ENCODE data around the gene ZXDC. TPM values are rescaled to one million over a fixed set of nuclear protein-coding genes. Genes with fewer than 3 reads are reported as not detected.

The ZXDC gene
- polyA plus RNA-seq, 3 donors: 29.9 to 34.0 (median 31.6) TPM

DNA sequence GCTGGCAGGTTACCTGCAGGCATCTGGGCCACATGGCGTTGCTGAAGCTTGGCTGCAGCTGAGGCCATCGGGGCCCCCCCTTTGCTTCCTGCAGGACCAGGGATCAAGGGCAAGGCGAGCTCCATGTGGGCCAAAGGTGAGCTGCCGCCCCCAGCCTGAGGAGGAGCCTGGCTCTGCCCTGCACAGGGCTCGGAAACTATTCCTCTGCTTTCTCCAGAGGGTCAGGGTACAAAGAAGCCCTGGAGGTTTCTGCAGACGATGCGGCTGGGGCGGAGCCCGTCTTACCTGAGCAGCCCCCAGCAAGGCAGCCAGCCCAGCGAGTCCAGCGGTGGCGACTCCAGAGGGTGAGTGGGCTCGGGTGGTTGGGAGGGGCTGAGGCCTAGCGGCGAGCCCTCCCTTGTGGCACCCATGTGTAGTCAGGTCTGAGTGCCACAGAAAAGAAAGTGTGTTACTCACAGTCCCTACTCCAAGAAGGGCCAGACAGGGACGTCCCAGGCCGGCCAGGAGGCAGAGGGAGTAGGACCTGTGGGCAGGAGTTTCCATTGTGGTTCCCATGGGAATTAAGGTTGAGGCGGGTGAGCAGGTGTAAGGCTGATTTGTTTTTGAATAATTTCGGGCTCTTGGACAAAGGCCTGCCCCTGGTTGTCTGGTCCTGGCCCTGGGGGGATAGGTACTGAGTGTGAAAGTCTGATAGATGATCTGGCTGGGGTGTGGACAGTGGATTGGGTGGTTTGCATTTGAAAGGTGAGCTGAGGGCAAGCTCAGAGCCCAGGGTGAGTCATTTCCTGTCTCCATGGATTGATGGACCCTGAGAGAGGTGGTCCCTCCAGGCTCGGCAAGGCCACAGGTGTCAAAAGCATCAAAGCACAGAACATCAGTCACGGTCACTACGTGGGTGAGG lies 55.6 kb downstream of the ZXDC start:
- no peak for DNase-seq (ENCODE audit: low read depth in 3 of 3, low spot score in 2 of 3)

DNA sequence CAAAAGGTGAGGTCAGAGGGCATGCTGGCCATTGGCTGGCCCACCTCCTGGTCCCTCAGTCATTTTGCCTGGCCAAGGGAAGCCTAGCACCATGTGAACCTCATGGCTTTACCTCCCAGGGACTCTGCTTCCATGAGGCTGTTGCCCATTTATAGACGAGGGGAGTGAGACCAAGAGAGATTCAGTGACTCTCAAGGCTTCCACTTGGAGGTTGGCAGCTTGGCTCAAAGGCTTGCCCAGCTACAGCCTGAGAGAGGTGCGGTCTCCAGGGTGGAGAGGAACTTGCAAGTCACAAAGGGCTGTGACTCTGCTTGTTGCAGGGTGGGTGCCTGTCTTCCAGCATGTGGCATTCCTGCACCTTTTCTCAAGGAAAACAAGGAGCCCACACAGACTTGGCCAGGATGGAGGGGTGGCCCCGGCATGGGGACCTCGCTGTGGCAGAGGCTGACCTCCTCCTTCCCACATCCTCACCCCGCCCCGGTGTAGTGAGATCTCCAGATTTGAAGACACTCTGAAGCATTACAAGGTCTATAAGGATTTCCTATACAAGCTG lies 56.5 kb downstream of the ZXDC start:
- no peak for DNase-seq (ENCODE audit: low read depth in 3 of 3, low spot score in 2 of 3)

DNA sequence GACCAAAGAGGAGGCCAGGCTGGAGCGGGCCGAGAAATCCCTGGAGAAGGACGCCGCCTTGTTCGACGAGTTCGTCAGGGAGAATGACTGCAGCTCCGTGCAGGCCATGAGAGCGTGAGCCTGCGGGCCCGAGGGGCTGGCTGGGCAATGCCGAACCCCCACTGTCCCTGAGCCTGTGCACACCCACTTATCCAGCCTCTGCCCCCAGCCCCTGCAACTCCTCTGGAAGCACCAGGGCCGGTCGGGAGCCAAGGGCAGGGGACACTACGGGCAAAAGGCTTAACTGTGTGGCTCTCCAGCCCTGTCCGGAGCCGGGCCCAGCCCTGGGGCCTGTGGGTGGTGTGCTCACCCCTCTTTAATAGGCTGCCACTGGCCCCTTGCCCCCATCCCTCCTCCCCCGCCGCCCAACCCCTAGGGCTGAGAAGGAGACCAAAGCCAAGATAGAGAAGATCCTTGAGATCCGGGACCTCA lies 57.0 kb downstream of the ZXDC start:
- no peak for DNase-seq (ENCODE audit: low read depth in 3 of 3, low spot score in 2 of 3)

DNA sequence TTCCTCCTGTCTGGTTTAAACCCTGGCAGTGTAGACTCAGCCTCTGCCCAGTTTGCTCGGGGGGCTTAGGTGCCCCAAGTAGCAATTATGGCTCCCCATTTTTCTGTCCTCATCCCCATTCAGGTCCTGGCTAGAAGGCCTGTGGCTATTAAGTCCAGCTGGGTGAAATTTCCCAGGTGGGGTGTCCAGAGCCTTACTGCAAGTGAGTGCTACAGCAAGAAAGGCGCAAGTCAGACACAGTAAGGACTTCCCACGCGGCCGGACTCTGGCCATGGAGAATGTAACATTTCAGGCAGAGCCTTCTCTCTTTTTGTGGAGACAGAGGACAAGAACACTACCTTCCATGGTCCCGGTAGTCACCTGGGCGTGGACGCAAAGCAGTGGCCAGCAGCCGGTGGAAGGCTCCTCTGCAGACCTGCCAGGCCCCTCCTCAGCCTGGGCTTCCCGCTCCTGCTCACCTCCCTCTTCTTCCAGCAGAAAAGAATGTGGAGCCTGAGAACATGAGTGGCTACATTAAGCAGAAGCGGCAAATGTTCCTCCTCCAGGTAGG lies 57.6 kb downstream of the ZXDC start:
- no peak for DNase-seq (ENCODE audit: low read depth in 3 of 3, low spot score in 2 of 3)

DNA sequence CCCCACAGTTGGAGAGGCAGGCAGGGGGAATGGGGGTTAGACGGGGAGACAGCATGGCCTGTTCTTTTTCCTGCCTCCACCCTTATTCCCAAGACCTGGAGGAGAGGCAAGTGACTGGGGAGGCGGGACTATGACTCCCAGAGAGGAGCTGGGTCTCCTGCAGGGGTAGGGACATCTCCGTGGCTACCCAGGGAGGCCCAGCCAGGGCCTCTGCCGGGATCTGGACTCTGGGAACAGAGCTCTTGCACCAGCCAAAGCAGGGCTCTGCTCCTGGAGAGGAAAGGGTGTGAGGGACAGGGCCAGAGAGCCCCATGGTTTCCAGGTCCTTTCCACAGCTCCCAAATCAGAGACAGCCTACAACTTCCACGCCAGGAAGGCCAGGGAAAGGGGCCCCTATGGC lies 58.2 kb downstream of the ZXDC start:
- DNase-seq (ENCODE audit: low read depth in 3 of 3, low spot score in 2 of 3): no peak

DNA sequence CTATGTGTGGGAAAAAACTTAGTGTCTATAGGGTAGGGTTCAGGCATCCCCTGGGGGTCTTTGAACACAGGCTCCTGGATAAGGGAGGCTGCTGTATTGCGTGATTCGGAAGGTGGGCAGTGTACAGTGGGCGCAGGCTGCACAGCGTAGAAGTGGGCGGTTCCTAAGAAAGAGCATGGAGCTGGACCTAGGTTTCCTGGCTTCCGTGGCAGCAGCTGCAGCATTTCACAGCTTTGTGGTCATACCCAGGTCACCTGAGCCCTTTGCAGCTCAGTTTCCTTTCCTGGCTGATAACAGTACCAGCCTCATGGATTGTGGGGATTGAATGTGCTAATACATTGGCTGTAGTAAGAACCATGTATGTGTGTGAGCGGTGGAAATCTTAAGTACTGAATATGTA lies 58.7 kb downstream of the ZXDC start:
- no peak for DNase-seq (ENCODE audit: low read depth in 3 of 3, low spot score in 2 of 3)

DNA sequence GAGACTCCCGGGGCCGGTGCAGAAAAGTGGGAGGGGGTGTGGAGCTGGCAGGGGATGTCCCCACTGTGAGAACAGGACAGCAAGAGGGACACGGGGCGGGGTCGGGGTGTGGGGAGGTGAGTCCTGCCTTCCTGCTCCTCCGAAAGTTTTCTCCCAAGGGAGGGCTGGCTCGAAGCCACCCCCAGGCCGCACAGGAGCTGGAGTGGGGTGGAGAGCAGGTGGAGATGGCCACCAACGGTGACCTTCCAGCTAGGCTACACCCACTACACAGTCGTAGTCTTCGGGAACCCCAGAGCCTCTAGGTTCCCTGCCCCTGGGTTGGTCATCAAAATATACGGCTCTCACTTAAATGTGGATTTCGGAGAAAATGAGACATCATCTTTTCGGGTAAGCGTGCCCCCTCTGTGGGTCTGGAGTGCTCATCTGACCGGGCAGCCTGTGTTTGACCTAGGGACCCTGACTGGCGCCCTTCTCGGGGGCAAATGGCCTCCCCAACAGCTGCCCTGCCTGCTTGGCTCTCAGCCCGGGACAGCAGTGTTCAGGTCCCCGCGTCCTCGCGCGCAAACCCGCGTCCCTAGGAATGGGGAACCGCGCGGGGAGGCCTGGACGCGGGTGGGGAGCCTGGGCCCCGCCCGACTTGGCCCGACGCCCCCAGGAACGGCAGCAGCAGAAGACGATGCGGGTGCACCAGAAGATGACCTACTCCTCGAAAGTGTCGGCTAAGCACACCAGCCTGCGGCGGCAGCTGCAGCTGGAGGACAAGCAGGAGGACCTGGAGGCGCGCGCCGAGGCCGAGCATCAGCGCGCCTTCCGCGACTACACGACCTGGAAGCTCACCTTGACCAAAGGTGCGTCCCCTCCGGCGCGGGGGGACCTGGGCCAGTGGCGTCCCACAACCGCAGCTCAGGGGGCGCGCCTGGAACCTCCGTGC lies 59.8 kb downstream of the ZXDC start:
- DNase-seq (ENCODE audit: low read depth in 3 of 3, low spot score in 2 of 3): no peak

DNA sequence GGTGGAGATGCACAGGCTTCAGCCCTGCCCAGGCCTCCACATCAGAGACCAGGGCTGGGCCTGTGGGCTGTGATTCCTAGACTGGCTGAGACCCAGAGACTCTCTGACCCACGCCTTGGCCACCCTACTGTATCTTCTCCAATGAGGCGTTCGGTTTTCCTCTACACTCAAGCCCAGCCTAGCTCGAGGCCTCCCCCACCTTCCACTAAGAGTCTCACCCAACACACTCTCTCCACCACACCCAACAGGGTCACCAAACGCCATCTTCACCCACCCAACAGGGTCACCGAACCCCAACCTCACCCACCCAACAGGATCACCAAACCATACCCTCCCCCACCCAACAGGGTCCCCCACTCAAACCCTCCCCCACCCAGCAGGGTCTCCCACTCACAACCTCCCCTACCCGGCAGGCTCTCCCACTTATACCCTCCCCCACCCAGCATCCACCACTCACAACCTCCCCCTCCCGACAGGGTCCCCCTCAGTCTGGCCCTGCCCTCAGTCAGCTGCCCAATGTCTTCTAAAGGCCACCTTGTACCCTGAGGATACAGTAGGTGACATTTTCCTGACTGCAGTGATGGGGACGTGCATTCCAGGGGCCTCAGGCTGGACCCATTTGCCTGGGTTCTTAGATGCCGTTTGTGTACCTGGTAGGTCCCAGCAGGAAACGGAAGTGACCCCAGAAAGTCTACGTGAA lies 60.6 kb downstream of the ZXDC start:
- DNase-seq (ENCODE audit: low read depth in 3 of 3, low spot score in 2 of 3): no peak

DNA sequence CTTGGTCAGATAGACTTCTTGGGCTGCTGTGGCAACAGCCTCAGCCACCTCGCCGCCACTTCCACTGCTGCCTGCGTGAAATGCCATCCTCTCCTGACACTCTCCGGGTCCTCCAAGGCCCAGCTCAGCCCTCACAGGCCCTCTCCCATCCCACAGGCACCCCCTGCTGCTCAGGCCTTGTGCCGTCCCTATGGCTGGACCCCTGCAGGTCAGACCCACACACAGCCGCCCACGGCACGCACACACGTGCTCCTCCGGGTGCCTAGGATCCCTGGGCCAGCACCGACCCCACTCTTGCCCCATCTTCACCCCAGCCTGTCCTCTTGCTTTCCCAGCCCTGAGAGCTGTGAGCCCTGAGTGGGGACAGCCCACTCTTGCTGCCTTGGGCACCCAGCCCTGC lies 61.3 kb downstream of the ZXDC start:
- DNase-seq (ENCODE audit: low read depth in 3 of 3, low spot score in 2 of 3): no peak

DNA sequence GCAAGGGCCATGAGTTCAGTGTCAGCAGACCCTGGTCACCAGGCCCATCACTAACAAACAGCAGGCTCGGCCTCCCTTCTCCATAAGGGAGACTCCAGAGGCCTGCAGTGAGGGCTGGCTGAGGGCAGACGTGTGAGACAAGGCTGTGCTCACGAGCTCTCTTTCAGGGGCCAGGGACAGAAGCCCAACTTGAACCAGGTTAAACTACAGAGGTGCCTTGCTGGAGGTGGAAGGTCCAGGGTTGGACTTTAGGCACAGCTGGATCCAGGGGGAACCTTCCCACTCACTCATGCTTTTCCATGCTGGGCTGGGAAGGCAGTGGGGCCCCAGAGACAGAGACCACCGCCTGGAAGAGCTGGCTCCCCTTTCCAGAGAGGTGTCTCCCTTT lies 62.0 kb downstream of the ZXDC start:
- no peak for DNase-seq (ENCODE audit: low read depth in 3 of 3, low spot score in 2 of 3)

DNA sequence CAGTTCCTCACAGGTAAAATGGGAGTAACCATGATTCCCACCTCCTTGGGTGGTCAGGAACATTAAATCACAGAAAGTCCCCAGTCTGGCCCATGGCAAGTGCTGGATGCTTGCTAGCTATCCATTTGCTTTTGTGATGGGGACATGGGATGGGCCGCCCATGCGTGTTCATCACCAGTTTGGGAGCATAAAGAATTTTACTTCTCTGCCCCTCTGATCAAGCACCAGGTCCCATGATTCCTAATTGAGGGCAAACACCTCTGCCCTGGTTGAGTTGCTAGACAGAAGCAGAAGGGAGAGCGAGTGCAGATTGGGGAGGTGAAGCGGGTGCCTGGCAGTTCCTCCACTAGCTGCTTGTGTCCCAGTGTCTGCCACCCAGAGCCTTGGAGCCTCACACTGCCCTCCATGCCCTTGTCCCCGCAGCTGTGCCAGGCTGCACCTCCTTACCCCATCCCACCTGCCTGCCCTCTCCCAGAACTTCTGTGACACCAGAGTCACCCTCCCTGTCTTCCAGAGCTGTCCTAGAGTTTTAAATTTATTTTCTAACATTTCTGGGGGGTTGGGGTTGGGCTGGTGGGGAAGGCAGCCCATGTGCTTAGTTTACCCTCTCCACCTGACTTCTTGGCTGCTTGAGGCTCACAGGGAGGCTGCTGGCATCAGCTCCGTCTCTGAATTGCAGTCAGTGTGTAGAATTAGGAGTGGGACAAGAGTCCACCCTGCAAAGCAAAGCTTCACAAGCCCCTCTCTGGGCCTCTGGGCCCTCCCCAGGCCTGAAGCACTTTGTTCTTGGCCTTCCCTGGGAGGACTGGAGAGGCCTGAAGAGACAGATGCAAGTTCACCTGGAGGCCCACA lies 62.6 kb downstream of the ZXDC start:
- no peak for DNase-seq (ENCODE audit: low read depth in 3 of 3, low spot score in 2 of 3)

DNA sequence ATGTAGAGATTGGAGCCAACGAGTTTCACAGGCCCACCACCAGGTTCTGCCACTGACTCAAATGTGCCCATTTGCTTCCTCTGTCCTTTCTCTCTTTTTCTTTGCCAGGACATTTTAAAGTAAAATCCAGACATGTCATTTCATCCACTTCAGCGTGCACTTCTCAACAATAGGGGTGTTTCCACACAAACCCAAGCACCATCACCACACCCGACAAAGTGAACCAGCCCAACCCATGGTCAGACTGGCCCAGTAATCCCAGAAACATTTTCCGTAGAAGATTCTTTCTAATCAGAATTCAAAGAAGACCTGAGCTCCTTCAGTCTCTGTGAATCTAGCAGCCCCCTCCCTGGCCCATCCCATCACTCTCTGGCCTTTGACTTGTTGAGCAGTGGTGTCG lies 67.6 kb downstream of the ZXDC start:
- no peak for DNase-seq (ENCODE audit: low read depth in 3 of 3, low spot score in 2 of 3)

DNA sequence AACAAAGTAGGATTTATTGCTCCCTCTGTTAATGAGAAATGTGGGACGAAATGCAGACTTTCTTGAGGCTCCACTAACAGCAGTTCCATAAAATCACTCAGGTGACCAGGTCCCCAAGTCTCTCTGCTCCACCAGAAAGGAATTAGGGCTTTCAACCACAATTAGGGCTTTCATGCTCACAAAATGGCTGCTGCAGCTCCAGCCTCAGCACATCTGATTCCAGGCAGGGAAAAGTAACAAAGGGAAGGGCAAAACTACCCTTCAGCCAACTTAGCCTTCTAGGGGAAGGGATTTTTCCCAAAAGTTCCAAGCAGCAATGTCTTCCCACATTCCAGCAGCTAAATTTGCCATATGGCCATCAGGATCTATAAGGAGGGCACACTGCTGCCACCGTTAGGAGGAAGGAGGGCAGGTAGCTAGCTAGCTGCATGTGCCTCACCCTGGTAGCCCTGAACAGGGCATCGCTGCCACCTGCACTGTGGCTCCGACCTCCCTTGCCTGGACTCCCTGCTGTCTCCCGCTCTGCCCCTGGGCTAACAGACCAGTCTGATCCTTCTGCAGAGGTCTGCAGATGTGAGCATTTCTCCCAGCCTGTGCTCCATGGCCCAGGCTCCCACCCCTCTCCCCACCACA lies 68.2 kb downstream of the ZXDC start:
- DNase-seq (ENCODE audit: low read depth in 3 of 3, low spot score in 2 of 3): no peak

DNA sequence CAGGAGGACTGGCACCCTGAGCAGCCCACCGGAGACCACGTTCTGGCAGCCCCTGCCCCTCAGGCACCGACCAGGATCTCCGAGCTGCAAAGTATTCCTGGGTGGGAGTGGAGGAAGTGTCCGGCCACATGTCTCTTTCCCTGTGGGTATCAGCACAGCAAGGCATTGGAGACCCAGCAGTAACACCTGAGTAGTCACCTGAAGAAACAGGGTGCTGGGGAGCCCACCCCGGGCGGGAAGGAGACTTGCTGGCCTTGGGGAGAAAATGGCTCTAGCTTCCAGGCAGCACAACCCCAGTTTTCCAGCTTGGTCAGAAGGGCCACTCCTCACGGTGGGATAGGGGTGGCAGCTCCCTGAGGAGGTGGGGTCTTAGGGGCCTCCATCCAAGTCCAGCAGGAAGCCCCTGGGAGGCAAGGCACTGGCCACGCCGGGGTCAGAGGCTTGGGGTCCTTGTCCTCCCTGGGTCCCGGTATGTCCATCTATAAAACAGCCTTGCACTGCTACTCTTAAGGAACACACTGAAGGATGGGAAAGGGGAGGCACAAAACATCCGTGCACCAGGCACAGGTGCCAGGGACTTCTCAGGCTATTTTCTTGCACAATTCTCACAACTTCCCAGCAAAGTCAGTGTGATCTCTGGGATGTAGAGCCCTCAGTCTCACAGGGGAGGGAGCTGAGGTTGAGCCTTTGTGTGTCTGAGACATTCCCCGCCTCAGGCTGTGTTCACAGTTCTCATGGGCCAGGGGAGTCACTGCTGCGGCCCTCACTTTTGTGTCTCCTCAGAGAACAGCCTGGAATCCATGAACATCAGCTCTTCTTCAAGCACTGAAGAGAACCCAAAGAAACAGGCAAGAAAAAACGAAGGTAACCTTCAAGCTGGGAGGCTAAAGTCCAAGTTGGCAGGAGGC lies 69.0 kb downstream of the ZXDC start:
- no peak for DNase-seq (ENCODE audit: low read depth in 3 of 3, low spot score in 2 of 3)

DNA sequence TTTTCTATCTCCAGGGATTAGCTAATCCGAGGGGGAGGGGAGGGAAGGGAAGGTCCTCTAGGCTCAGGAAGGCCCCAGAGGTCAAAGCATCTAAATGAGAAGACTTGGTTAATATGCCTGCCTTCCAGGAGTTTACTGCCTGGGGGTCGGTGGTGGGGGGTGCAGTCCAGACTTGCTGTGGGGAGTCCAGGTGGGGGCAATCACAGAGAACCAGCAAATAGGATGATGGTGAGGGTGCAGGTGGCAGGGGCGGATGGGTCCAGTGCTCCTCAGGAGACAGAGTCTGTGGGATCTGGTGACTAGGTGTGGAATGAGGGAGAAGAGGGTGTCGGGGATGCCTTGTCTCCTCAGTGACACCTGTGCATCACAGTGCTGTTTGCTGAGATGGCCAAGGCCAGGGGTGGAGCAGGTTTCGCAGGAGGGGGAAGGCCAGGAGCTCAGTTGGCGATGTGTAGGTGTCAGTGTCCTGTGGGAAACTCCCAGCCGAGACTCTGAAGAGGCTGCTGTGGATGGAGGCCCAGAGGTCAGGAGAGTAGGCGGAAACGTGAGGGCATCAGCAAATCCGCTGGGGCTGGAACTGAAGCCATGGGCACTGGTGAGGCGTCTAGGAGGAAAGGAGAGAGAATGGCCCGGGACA lies 72.9 kb downstream of the ZXDC start:
- DNase-seq (ENCODE audit: low read depth in 3 of 3, low spot score in 2 of 3): no peak

DNA sequence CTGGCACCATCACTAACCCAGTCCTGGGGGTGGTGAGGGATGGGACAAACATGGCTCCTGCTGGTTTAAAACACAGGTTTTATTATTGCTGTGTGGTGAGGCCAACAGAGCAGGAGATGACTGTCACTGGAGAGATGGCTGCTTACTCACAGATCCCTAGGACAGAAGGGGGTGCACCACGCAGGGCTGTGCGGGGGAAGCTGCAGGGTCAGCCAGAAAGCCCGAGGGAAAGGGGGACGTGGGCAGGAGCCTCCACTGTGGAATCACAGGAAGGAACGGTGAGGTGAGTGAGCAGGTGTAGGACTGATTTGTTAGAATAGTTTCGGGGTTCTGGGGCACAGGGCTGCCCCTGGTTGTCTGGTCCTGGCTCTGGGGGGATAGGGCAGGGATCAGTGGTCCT lies 73.5 kb downstream of the ZXDC start:
- no peak for DNase-seq (ENCODE audit: low read depth in 3 of 3, low spot score in 2 of 3)

DNA sequence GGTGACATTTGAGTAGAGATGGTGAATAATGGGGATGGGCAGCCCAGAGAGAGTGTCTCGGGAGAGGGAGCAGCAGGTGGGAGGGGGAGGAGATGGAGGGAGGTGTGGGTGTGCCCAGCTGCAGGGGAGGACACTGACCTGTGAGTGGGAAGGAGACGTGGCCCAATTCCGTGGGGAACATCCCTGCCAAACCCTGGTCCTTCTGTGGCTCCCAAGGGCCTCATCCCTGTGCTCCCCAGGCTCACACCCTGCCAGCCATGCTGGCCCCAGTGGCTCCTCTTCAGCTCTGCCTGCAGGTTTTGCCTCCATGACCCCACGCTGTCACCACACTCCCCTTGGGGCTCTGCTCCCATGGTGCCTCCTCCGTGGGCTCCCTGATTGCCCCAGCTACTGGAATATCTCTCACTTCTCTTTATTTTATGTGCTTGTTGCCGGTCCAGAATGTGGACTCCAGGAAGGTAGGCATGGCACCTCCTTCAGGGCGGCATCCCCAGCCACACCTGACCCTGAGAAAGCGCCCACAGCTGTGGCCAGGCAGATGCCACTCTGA lies 74.0 kb downstream of the ZXDC start:
- no peak for DNase-seq (ENCODE audit: low read depth in 3 of 3, low spot score in 2 of 3)
